Putamen (tissue), 1 donor: ENCODE data around the gene ERGIC1.

ENCODE experiments used
- DNase-seq: peaks from one replicate; pipeline ENCODE4 v3.0.0-alpha.2; 2016; ENCODE audit warnings: low spot score

ERGIC1 gene

GRCh38 chr5:172921906-172922305, 87.9 kb downstream of the ERGIC1 start:
- no peak for DNase-seq

- no peak for DNase-seq
These were observed 89.5 kb downstream of the ERGIC1 start for GRCh38 chr5:172923539-172923938.

GRCh38 chr5:172925336-172925948, 91.4 kb downstream of the ERGIC1 start:
- DNase-seq: no peak

- DNase-seq: no peak
These were observed 92.0 kb downstream of the ERGIC1 start for GRCh38 chr5:172926008-172926523.

GRCh38 chr5:172926796-172927195, 92.7 kb downstream of the ERGIC1 start:
- no peak for DNase-seq

GRCh38 chr5:172929371-172929838, 95.4 kb downstream of the ERGIC1 start:
- DNase-seq: no peak

- DNase-seq: no peak
These were observed 97.0 kb downstream of the ERGIC1 start for GRCh38 chr5:172931001-172931536.

GRCh38 chr5:172932313-172933017, 98.4 kb downstream of the ERGIC1 start:
- no peak for DNase-seq

- no peak for DNase-seq
These were observed 99.2 kb downstream of the ERGIC1 start for GRCh38 chr5:172933238-172933637.

GRCh38 chr5:172935096-172935495, 101.0 kb downstream of the ERGIC1 start:
- DNase-seq: no peak

- no peak for DNase-seq
These were observed 102.3 kb downstream of the ERGIC1 start for GRCh38 chr5:172936401-172936800.

- DNase-seq: no peak
These were observed 105.0 kb downstream of the ERGIC1 start for GRCh38 chr5:172939071-172939470.

- peak; percentile 58 for DNase-seq
These were observed 105.7 kb downstream of the ERGIC1 start for GRCh38 chr5:172939611-172940267.

- DNase-seq: no peak
These were observed 106.4 kb downstream of the ERGIC1 start for GRCh38 chr5:172940268-172941066.

GRCh38 chr5:172941067-172941516, 107.0 kb downstream of the ERGIC1 start:
- DNase-seq: no peak

GRCh38 chr5:172942556-172942955, 108.5 kb downstream of the ERGIC1 start:
- DNase-seq: no peak

- DNase-seq: peak; percentile 63
These were observed 109.3 kb downstream of the ERGIC1 start for GRCh38 chr5:172943283-172943841.

GRCh38 chr5:172943906-172944305, 109.9 kb downstream of the ERGIC1 start:
- no peak for DNase-seq

- DNase-seq: no peak
These were observed 110.7 kb downstream of the ERGIC1 start for GRCh38 chr5:172944741-172945140.

GRCh38 chr5:172945151-172945550, 111.1 kb downstream of the ERGIC1 start:
- no peak for DNase-seq

GRCh38 chr5:172946146-172946545, 112.1 kb downstream of the ERGIC1 start:
- DNase-seq: no peak
